NCI-H2227 (cell line): ENCODE data around the gene NCAPH2.

Experiments used
- DNase-seq: peaks from one replicate; lab custom pipeline; 2025; ENCODE audit not compliant: unreplicated experiment; lab: John Stamatoyannopoulos, UW

Gene NCAPH2

DNA sequence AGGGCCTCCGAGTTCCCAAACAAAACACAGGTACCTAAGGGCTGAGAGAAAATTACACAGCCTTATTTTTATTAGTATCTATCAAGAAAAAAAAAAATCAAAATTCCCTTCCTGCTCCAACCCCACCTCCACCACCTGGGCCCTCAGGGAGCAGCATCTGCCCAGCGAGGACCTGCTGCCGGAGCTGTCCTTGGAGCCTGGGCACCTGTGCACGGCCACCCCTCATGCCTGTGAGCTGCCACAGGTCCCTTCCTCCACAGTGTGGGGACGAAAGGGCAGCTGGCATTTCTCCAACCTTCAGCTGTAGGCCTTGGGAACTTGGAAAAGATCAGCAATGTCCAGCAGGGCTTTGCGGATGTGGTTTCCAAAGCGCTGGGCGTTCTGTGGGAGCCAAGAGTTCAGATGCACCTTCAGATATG lies 61.0 kb downstream of the NCAPH2 start:
- no peak for DNase-seq

DNA sequence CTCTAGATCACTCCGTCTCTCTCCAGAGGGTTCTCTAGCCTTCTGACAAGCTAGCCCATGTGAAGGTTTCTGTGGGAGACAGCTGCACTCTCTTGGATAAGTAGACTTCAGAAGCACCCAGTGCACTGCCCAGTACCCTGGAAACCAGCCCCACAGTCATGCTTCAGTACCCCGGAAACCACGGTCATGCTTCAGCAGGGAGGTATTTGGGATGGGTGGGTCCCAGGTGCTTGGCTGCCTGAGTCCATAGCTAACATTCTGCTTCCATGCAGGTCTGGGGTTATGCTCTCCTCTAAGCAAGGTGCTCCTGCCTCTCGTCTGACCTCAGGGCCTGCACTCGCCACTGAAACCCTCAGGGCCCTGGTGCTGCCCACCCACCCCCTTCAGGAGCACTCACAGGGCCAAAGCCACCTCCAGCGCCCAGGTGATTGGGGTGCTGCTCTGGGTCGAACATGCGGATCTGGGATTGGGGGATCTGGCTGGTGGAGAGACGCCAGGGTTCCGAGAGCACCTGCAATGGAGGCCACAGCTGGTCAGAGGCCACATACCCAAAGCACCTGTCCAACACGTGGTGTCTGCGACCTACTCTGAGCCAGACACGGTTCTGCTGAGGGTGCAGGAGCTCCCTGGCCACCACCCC lies 62.0 kb downstream of the NCAPH2 start:
- no peak for DNase-seq

DNA sequence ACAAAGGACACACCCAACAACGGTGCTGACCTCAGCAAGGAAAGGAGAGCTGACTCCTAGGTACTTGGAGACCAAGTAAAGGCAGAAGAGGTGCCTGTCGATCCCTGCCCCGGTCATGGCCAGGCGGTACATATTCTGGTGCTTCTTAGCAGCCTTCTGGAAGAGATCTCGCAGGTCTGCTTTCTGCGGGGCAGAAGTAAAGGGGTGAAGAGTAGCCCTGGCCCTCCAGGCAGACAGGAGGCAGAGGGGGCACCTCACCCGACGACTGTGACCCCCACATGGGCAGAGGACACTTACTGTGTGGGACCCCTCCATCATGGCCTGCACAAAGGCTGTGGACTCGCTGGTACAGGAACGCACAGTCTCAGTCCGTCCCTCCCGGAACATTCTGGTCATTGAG lies 62.8 kb downstream of the NCAPH2 start:
- DNase-seq = no peak

DNA sequence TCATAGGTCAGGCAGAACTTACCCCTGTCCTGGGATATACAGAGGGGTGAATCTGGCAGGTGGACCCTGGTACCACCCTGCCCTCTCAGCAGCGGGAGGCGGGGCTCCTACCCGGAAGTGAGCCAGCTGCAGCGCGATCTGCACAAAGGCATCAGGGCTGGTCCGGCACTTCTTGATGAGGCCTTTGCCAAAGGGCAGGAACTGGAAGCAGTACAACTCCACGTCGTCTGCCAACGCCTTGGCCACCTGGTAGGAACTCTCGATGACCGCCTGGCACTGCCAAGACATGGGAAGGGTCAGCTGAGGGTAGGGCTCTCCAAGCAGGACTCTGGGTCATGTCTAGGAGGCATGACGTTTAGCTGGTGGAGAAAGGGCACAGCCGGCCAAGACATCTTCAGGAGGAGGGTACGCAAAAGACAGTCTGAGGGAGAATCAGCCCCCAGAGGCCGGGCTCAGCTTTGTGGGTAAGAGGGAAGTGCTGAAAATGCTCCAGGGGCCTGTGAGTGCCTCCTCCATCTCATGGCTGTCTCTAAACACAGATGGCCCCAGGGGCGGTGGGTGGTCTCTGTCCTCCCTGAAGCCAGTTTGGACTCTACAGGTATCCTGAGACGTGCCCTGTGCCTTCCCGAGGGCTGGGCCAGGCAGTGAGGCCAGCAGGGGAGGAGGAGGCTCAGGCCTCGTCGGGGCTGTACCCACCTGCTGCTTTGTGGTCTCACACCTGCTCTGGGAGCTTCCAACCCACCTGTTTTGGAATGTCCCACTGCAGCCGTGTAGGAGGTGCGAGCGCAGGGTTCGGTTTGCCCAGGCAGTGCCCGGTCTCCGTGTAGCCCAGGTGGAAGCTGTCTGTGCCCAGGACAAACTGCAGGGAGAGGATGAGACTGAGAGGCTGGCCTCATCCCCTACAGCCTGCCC lies 63.5 kb downstream of the NCAPH2 start:
- no peak for DNase-seq

DNA sequence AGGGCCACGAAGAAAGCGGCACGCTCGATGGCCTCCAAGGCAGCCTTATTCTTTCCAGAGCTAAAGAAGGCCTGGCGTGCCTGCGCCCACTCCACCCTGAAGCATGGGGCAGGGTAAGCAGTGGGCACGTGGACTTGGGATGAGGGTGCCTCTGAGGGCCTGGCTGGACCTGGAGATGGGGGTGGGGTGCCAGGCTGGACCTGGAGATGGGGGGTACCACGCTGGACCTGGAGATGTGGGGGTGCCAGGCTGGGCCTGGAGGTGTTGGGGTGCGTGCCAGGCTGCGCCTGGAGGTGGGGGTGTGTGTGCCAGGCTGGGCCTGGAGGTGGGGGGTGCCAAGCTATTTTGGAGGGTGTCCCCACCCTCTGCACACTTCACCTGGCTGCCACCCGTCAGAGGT lies 64.9 kb downstream of the NCAPH2 start:
- DNase-seq = no peak

DNA sequence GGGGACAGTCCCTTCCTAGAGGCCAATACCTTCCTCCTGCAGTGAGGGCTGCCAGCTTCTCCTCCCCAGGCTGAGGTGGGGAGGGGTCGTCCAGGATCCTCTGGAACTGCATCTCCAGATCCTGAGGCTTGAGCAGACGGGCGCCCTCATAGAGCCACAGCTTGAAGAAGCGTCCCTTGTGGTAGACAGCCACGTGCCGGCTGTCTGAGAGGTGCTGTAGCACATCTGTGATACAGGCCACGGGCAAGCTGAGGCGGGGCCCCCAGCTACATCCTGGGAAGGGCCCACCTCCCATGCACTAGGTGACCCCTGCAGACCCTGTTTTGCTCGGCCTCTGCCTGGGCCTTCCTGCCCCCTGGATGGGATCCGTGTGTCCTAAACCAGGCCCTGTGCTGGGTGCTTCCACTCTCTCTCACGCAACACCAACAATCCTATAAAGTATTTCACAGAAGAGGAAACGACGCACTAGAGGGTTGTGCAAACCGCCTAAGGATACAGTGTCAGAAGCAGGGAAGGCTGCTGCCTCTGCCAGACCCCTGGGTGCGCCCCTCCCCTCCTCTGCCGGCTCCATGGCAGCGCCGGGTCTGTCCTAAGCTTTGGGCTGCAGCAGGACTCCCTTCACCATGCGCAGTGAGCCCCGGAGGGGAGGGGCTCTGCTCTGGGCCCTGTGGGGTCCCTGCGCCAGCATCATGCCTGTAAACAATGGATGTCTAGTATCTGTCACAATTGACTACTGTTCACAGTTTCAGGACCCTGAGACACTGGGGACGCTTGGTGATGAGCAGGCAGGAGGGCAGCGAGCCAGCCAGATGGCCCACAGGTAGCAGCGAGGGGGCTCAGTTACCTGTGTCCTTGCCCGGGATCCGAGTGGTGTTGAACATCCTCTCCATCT lies 65.7 kb downstream of the NCAPH2 start:
- DNase-seq = no peak

DNA sequence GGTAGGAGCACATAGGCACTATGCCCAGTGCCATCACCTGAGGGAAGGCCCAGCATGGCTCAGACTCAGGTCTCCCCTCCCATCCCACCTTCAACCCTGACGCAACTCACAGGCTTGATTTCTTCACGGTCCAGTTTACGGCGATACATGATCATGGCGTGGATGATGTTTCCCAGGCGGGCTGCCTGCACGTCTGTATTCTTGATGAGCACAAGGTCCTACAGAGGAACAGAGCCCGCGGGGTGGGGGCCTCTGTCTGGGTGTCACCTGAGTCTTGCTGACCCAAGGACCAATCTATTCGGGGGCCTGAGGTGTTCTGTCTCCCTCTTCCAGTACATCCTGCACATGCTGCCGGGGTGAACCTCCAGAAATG lies 66.3 kb downstream of the NCAPH2 start:
- DNase-seq = no peak
